GM18502 (cell line): ENCODE measurements around the gene SLC37A1.

Experiments
- ATAC-seq: cut with Tn5 transposase; IDR thresholded peaks from one replicate; pipeline ENCODE4 v1.9.1; 2021; ENCODE audit warnings: mild to moderate bottlenecking; ENCODE audit not compliant: unreplicated experiment, poor library complexity

SLC37A1 gene

GRCh38 chr21:42500225-42500624, 13.4 kb upstream of the SLC37A1 start:
- no peak for ATAC-seq

- no peak for ATAC-seq
These were observed 12.9 kb upstream of the SLC37A1 start for GRCh38 chr21:42500736-42501135.

GRCh38 chr21:42503711-42504110, 9.9 kb upstream of the SLC37A1 start:
- ATAC-seq: peak; percentile 51

- ATAC-seq: peak; percentile 91
These were observed 8.4 kb upstream of the SLC37A1 start for GRCh38 chr21:42505090-42505726.

- no peak for ATAC-seq
These were observed 6.2 kb upstream of the SLC37A1 start for GRCh38 chr21:42507418-42507817.

- no peak for ATAC-seq
These were observed 5.3 kb upstream of the SLC37A1 start for GRCh38 chr21:42508371-42508770.

GRCh38 chr21:42509244-42509643, 4.4 kb upstream of the SLC37A1 start:
- no peak for ATAC-seq

- no peak for ATAC-seq
These were observed 1.2 kb upstream of the SLC37A1 start for GRCh38 chr21:42512346-42513034.

GRCh38 chr21:42513985-42514882, 582 bp downstream of the SLC37A1 start:
- ATAC-seq: peak; percentile 52

GRCh38 chr21:42514883-42515228, 1.2 kb downstream of the SLC37A1 start:
- ATAC-seq: no peak

- no peak for ATAC-seq
These were observed 2.3 kb downstream of the SLC37A1 start for GRCh38 chr21:42515708-42516502.

- no peak for ATAC-seq
These were observed 4.6 kb downstream of the SLC37A1 start for GRCh38 chr21:42518215-42518614.

- ATAC-seq: no peak
These were observed 5.0 kb downstream of the SLC37A1 start for GRCh38 chr21:42518626-42519025.

GRCh38 chr21:42520628-42521253, 7.1 kb downstream of the SLC37A1 start:
- ATAC-seq: no peak

- ATAC-seq: no peak
These were observed 7.7 kb downstream of the SLC37A1 start for GRCh38 chr21:42521384-42521783.

GRCh38 chr21:42521805-42522204, 8.2 kb downstream of the SLC37A1 start:
- ATAC-seq: no peak

GRCh38 chr21:42522271-42522670, 8.6 kb downstream of the SLC37A1 start:
- no peak for ATAC-seq

- no peak for ATAC-seq
These were observed 9.1 kb downstream of the SLC37A1 start for GRCh38 chr21:42522771-42523170.

- ATAC-seq: no peak
These were observed 9.6 kb downstream of the SLC37A1 start for GRCh38 chr21:42523211-42523610.

- ATAC-seq: no peak
These were observed 10.3 kb downstream of the SLC37A1 start for GRCh38 chr21:42523941-42524340.
